ENCODE results near the gene JAK1. TPM values are rescaled to one million over a fixed set of nuclear protein-coding genes. Genes with fewer than 3 reads are reported as not detected.

Gene JAK1
- total RNA-seq, 4 donors from 2014 or later, result 214 to 288 (median 265) TPM

DNA sequence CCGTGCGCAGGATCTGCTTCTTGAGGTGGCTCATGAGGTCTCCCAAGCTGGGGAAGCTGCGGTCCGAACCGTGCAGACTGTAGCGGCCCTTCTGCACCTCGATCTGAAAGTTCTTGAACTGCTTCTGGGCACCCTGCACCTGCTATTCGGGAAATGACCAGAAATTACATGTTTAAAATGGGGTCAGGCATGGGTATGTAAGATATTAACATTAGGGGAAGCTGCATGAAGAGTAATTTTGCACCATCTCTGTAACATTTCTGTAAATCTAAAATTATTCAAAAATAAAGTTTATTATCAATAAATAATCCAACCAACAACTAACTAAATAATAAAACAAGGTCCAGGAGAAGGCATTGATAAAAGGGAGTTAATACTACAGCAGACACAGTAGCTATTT, 110.8 kb downstream of the JAK1 start:
- TF ChIP-seq, protein P1, sequence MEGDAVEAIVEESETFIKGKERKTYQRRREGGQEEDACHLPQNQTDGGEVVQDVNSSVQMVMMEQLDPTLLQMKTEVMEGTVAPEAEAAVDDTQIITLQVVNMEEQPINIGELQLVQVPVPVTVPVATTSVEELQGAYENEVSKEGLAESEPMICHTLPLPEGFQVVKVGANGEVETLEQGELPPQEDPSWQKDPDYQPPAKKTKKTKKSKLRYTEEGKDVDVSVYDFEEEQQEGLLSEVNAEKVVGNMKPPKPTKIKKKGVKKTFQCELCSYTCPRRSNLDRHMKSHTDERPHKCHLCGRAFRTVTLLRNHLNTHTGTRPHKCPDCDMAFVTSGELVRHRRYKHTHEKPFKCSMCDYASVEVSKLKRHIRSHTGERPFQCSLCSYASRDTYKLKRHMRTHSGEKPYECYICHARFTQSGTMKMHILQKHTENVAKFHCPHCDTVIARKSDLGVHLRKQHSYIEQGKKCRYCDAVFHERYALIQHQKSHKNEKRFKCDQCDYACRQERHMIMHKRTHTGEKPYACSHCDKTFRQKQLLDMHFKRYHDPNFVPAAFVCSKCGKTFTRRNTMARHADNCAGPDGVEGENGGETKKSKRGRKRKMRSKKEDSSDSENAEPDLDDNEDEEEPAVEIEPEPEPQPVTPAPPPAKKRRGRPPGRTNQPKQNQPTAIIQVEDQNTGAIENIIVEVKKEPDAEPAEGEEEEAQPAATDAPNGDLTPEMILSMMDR (IDR thresholded peaks at IDR 0.05; ENCODE audit: low read depth), result no peak

DNA sequence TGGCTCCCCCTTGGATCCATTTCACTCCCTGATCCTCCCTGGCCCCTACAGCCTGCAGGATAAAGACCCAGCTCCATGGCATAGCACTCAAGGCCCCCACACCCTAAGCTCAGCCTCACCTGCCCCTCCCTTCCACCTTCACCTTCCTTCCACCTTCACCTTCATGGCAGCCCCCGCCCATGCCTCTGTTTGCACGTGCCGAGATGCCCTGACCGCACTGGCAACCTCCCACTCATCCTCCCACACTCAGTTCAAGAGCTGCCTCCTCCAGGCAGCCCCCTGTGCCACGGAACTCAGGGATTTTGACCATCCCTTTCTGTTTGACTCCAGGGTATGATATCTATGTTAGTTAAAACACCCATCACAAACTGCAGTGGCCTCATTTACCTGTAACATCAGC, 111.7 kb downstream of the JAK1 start:
- TF ChIP-seq, protein P1 (IDR thresholded peaks at IDR 0.05; ENCODE audit: low read depth), result no peak

DNA sequence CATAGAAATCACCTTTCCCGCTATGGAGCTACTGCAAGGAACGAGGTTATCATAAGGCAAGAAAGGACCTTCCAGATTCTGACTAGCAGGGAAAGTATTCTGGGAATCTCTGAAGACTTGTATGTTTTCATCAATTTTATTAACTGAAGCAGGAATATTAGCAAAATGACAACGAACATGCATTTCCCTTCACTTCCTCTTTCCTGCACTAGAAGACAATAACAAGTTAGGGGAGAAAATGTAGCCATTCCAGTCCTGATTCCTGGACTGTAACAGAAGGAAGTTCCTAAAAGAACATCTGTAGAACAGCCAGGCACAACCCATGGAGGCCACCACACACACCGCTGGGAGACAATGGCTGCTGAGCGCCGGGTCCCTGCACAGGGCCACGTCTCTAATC, 114.7 kb downstream of the JAK1 start:
- TF ChIP-seq, protein P1 (IDR thresholded peaks at IDR 0.05; ENCODE audit: low read depth), result no peak

DNA sequence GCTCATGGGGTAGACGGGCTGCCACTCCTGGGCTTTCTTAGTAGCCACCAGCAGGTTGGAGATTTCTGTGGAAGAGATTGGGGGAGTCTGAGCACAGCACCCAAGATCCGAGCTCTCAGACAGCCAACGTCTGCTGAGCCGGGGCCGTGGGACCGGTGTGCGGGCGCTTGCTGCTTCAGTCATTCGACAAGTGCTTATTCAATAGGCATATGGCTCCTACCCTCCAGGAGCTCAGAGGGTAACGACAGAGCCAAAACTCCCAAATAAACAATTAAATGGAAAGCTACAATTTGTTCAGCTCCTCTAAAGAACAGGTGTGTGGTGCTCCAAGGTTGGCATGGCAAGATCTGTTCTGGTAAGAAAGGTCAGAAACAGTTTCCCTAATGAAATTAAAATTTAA, 115.5 kb downstream of the JAK1 start:
- TF ChIP-seq, protein P1 (IDR thresholded peaks at IDR 0.05; ENCODE audit: low read depth), result no peak

DNA sequence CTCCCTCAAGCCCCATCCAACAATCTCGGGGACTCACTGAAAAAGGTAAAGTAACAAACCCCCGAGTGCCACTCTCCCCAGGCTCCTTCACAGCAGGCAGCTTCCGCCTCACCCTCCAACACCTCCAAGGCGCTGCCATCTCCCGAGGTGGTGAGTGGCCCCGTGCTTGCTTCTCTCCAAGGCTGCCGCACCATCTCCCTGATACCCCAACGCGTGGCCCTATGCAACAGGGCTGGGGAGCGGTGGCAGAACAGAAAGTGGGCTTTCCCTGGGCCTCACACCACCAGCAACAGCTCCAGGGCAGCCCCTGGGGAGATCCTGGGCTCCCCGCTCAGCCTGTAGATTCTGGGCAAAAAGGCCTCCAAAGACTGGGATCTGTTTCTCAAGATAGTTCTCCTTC, 116.4 kb downstream of the JAK1 start:
- TF ChIP-seq, protein P1 (IDR thresholded peaks at IDR 0.05; ENCODE audit: low read depth), result no peak

DNA sequence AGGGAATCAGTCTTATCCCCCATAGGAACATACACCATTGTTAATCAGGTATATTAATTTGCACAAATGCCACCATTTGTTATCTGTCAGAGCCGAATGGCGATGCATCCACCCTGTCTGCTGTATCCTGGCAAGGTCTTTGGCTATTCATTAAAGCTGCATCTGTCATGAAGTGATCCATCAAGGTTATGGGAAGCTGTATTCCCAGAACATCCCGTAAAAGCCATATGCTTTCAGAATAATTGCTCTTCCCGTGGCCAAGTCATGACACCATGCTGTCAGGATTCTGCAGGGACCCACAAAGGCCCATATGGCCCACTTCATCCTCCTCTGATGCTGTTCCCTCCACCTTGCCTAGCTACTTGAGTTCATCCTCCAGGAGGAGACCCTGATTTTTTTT, 117.5 kb downstream of the JAK1 start:
- TF ChIP-seq, protein P1 (IDR thresholded peaks at IDR 0.05; ENCODE audit: low read depth), result no peak

DNA sequence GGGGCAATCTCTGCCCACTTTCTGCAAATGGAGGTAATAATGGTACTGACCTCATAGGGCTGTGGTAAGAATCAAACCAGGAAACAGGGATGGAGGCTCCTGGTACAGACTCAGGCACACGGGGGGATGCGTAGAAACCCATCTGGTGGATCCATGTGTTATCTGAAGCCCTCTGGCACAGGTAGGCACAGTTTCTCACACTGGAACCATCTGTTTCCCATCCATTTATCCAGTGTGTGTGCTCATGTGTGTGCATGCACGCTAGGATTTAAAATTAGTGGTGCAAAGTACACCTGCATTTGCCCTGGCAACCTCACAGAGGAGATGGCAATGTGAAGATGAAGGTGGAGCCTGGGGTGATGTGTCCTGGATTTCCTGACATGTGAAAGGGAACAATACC, 118.2 kb downstream of the JAK1 start:
- TF ChIP-seq, protein P1 (IDR thresholded peaks at IDR 0.05; ENCODE audit: low read depth), result no peak

All from subcutaneous adipose tissue (tissue), 4 donors.